GM23338 (cell line): Measurements from ENCODE around the gene OR8G1. TPM values are rescaled to one million over a fixed set of nuclear protein-coding genes. Genes with fewer than 3 reads are reported as not detected.

Experiments used
- ATAC-seq: fragments of 200-7000 bp; cut with Tn5 transposase; 3 replicates; pipeline ENCODE4 v1.9.1; 2020
- DNase-seq: peaks from one replicate; pipeline ENCODE4 v3.0.0-alpha.2; 2015; ENCODE audit warnings: low spot score
- H2AFZ ChIP-seq: fragments of 200-600 bp; sonication (generic); 2 replicates; pipeline ENCODE4 v1.8.0; 2016; ENCODE audit warnings: antibody characterized with exemption, mild to moderate bottlenecking, moderate library complexity
- H3F3A ChIP-seq: fragments of 200-600 bp; sonication (generic); replicated peaks from 2 replicates; pipeline ENCODE4 v1.8.0; 2017; ENCODE audit warnings: antibody characterized with exemption, mixed run types, low read depth
- H3K27ac ChIP-seq: fragments of 200-600 bp; sonication (generic); 2 replicates; pipeline ENCODE4 v1.6.1; 2016; ENCODE audit warnings: low read depth
- H3K27me3 ChIP-seq: fragments of 200-600 bp; sonication (generic); 2 replicates; pipeline ENCODE4 v1.8.0; 2016; ENCODE audit warnings: mild to moderate bottlenecking, mixed run types, moderate library complexity; ENCODE audit not compliant: insufficient read depth
- H3K36me3 ChIP-seq: fragments of 200-600 bp; sonication (generic); 2 replicates; pipeline ENCODE4 v1.8.0; 2016; ENCODE audit warnings: mild to moderate bottlenecking; ENCODE audit not compliant: insufficient read depth
- H3K4me1 ChIP-seq: fragments of 200-600 bp; sonication (generic); 2 replicates; pipeline ENCODE4 v1.8.0; 2016; ENCODE audit warnings: mild to moderate bottlenecking, moderate library complexity; ENCODE audit not compliant: insufficient read depth
- H3K4me2 ChIP-seq: fragments of 200-600 bp; sonication (generic); 2 replicates; pipeline ENCODE4 v1.7.1; 2017; ENCODE audit warnings: mixed run types
- H3K4me3 ChIP-seq: fragments of 200-600 bp; sonication (generic); 2 replicates; pipeline ENCODE4 v1.6.1; 2016; ENCODE audit warnings: mixed run types
- H3K79me2 ChIP-seq: fragments of 200-600 bp; sonication (generic); replicated peaks from 2 replicates; pipeline ENCODE4 v1.8.0; 2017; ENCODE audit warnings: mild to moderate bottlenecking; ENCODE audit not compliant: insufficient read depth
- H3K9me2 ChIP-seq: fragments of 200-600 bp; sonication (generic); 2 replicates; pipeline ENCODE4 v1.8.0; 2017; ENCODE audit not compliant: insufficient read depth
- H4K20me1 ChIP-seq: fragments of 200-600 bp; sonication (generic); replicated peaks from 2 replicates; pipeline ENCODE4 v1.8.0; 2017; ENCODE audit warnings: mild to moderate bottlenecking; ENCODE audit not compliant: insufficient read depth
- H3K27ac Mint-ChIP-seq: 2 replicates; pipeline ENCODE4 v1.8.0; 2020; ENCODE audit warnings: inconsistent platforms, mild to moderate bottlenecking, moderate library complexity, mixed read lengths
- H3K27me3 Mint-ChIP-seq: 3 replicates; pipeline ENCODE4 v1.8.0; 2022; ENCODE audit warnings: low read depth, mild to moderate bottlenecking, moderate library complexity, mixed read lengths, inconsistent platforms; ENCODE audit not compliant: insufficient read depth, poor library complexity
- H3K36me3 Mint-ChIP-seq: 3 replicates; pipeline ENCODE4 v1.8.0; 2021; ENCODE audit warnings: low read depth, mild to moderate bottlenecking, inconsistent platforms, moderate library complexity, mixed read lengths
- H3K4me1 Mint-ChIP-seq: 3 replicates; pipeline ENCODE4 v1.8.0; 2020; ENCODE audit warnings: mild to moderate bottlenecking, inconsistent platforms, mixed read lengths
- H3K4me3 Mint-ChIP-seq: 3 replicates; pipeline ENCODE4 v1.8.0; 2021; ENCODE audit warnings: moderate library complexity, mild to moderate bottlenecking, inconsistent platforms, mixed read lengths
- H3K9me3 Mint-ChIP-seq: 3 replicates; pipeline ENCODE4 v1.8.0; 2020; ENCODE audit warnings: moderate library complexity, mild to moderate bottlenecking, inconsistent platforms, mixed read lengths
- CREB1 ChIP-seq: fragments of 250-450 bp; sonication (Bioruptor Pico); IDR thresholded peaks from 2 replicates; pipeline ENCODE4 v1.5.0; 2020; ENCODE audit warnings: low read depth, mild to moderate bottlenecking, moderate library complexity
- CTCF ChIP-seq, 2 experiments: fragments of 200-600 bp in 1 of 2; sonication (generic) in 1 of 2; conservative IDR thresholded peaks; 2 replicates each; pipeline versions ENCODE4 v1.5.1 to v1.6.1; 2016 to 2017; ENCODE audit warnings: antibody characterized with exemption in 2 of 2, low read depth in 2 of 2, mild to moderate bottlenecking in 2 of 2, moderate library complexity in 1 of 2
- ETS1 ChIP-seq: IDR thresholded peaks from 2 replicates; pipeline ENCODE4 v1.6.1; 2016; ENCODE audit warnings: antibody characterized with exemption
- EZH2 ChIP-seq: fragments of 200-600 bp; sonication (generic); IDR thresholded peaks from one replicate; pipeline ENCODE4 v1.8.0; 2017; ENCODE audit warnings: antibody characterized with exemption, mild to moderate bottlenecking, low read depth; ENCODE audit not compliant: unreplicated experiment
- EZH2phosphoT487 ChIP-seq: fragments of 200-600 bp; sonication (generic); IDR thresholded peaks from one replicate; pipeline ENCODE4 v1.8.1; 2018; ENCODE audit warnings: antibody characterized with exemption; ENCODE audit not compliant: unreplicated experiment
- JUNB ChIP-seq: IDR thresholded peaks from one replicate; pipeline ENCODE4 v1.6.1; 2016; ENCODE audit warnings: antibody characterized with exemption; ENCODE audit not compliant: unreplicated experiment
- NANOG ChIP-seq: IDR thresholded peaks from 2 replicates; pipeline ENCODE4 v1.6.1; 2016; ENCODE audit warnings: antibody characterized with exemption, borderline replicate concordance
- POLR2AphosphoS5 ChIP-seq: IDR thresholded peaks from 2 replicates; pipeline ENCODE4 v1.6.1; 2016; ENCODE audit warnings: antibody characterized with exemption, low read depth
- REST ChIP-seq: IDR thresholded peaks from one replicate; pipeline ENCODE4 v1.6.1; 2018; ENCODE audit warnings: antibody characterized with exemption; ENCODE audit not compliant: unreplicated experiment
- STAT1 ChIP-seq: IDR thresholded peaks from one replicate; pipeline ENCODE4 v1.6.1; 2016; ENCODE audit warnings: antibody characterized with exemption; ENCODE audit not compliant: unreplicated experiment
- ZNF114 ChIP-seq: fragments of 250-450 bp; sonication (Bioruptor Pico); IDR thresholded peaks from 2 replicates; pipeline ENCODE4 v1.5.0; 2020; ENCODE audit warnings: mild to moderate bottlenecking, moderate library complexity
- ZNF331 ChIP-seq: fragments of 250-450 bp; sonication (Bioruptor Pico); IDR thresholded peaks from 2 replicates; pipeline ENCODE4 v1.5.0; 2020; ENCODE audit warnings: low read depth, mild to moderate bottlenecking, moderate library complexity
- ZNF462 ChIP-seq: fragments of 250-450 bp; sonication (Bioruptor Pico); IDR thresholded peaks from 2 replicates; pipeline ENCODE4 v1.5.0; 2020; ENCODE audit warnings: mild to moderate bottlenecking, moderate library complexity
- polyA plus RNA-seq: library from polyadenylated mRNA; unstranded; fragments of >200 nt; fragmentation: Nextera tagmentation; extraction: Ambion mirVana; gene quantifications from 2 replicates; pipeline ENCODE4 v1.2.1, GENCODE V29; 2016
- total RNA-seq: library from RNA; depleted of rRNA; stranded (reverse); fragments of >200 nt; shearing (Covaris generic); gene quantifications from 2 replicates; pipeline ENCODE4 v1.2.3, GENCODE V29; 2014

The OR8G1 gene
- total and polyA plus RNA-seq, 2 experiments from 2014 or later = not detected

- H3K27me3 ChIP-seq = no peaks in the 10 kb centered on the region
- TF ChIP-seq ZNF462 (CRISPR knock-in tag) (no peak), EZH2phosphoT487 (no peak), STAT1 (no peak), POLR2AphosphoS5 (no peak), JUNB (no peak), REST (no peak), EZH2 (no peak), CTCF (conservative IDR thresholded peaks at IDR 0.05; ENCODE audit: low read depth in 2 of 2) (no peak), ZNF331 (CRISPR knock-in tag) (no peak), ETS1 (no peak), CREB1 (CRISPR knock-in tag) (no peak), NANOG (no peak), ZNF114 (CRISPR knock-in tag) (no peak)
- ATAC-seq (no peak), DNase-seq (no peak)
- H3K4me3 ChIP-seq = no peak overlapping the region
- H3K79me2 ChIP-seq = no peaks in the 10 kb centered on the region
- H3K4me1 Mint-ChIP-seq = no peaks in the 10 kb centered on the region
- no peak overlapping the region for H3K27ac Mint-ChIP-seq
- no peak overlapping the region for H3K27ac ChIP-seq
- no peaks in the 10 kb centered on the region for H3K36me3 ChIP-seq
- no peak overlapping the region for H2AFZ ChIP-seq
- no peak overlapping the region for H3K4me2 ChIP-seq
- H3K4me1 ChIP-seq = peaks cover 5% of the 10 kb centered on the region; the same call in 1 of the 2 replicates
- H4K20me1 ChIP-seq = no peaks in the 10 kb centered on the region
- no peak overlapping the region for H3K4me3 Mint-ChIP-seq
- no peaks in the 10 kb centered on the region; the same call in 1 of the 3 replicates for H3K9me3 Mint-ChIP-seq
- no peaks in the 10 kb centered on the region for H3K9me2 ChIP-seq
- H3F3A ChIP-seq = no peaks in the 10 kb centered on the region
- no peaks in the 10 kb centered on the region for H3K27me3 Mint-ChIP-seq
- no peaks in the 10 kb centered on the region for H3K36me3 Mint-ChIP-seq
Measured at GRCh38 chr11:124294687-124295086, 53.8 kb downstream of the OR8G1 start.
